ENCODE data around the gene NIPAL4. TPM values are rescaled to one million over a fixed set of nuclear protein-coding genes. Genes with fewer than 3 reads are reported as not detected.
A peak's percentile ranks its signal among the peaks of the same experiment; 100 is the strongest.

NIPAL4 gene
- polyA plus RNA-seq, 1 experiment: 4.4 TPM

- peak; percentile 11 for DNase-seq (ENCODE audit: low read depth)
- ChIA-PET POLR2A (no interaction called here), CTCF (interaction anchor here (0.6 to 2.1 kb wide), 28 partner anchors 8 to 1731 kb away, joined by 3 to 18 read pairs (median 4); no protein-coding TSS in a partner anchor)
- TF ChIP-seq, protein P1, sequence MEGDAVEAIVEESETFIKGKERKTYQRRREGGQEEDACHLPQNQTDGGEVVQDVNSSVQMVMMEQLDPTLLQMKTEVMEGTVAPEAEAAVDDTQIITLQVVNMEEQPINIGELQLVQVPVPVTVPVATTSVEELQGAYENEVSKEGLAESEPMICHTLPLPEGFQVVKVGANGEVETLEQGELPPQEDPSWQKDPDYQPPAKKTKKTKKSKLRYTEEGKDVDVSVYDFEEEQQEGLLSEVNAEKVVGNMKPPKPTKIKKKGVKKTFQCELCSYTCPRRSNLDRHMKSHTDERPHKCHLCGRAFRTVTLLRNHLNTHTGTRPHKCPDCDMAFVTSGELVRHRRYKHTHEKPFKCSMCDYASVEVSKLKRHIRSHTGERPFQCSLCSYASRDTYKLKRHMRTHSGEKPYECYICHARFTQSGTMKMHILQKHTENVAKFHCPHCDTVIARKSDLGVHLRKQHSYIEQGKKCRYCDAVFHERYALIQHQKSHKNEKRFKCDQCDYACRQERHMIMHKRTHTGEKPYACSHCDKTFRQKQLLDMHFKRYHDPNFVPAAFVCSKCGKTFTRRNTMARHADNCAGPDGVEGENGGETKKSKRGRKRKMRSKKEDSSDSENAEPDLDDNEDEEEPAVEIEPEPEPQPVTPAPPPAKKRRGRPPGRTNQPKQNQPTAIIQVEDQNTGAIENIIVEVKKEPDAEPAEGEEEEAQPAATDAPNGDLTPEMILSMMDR (IDR thresholded peaks at IDR 0.05; ENCODE audit: insufficient read depth, low read depth, low read length): peak; percentile 85
- H3K27me3 ChIP-seq (ENCODE audit: control insufficient read depth, insufficient read depth, low read length): no peaks in the 10 kb centered on the region
- peaks cover 18% of the 10 kb centered on the region for H3K36me3 ChIP-seq (ENCODE audit: control insufficient read depth, insufficient read depth, low read length)
- no peak overlapping the region for H3K4me3 ChIP-seq (ENCODE audit: low read depth, low read length)
Measured at GRCh38 chr5:157476702-157477408, 16.8 kb downstream of the NIPAL4 start.

- CTCF ChIA-PET: interaction anchor here (0.7 to 2.1 kb wide), 12 partner anchors 11 to 265 kb away, joined by 3 to 13 read pairs (median 4); no protein-coding TSS in a partner anchor
- Histone ChIP-seq H3K36me3 (ENCODE audit: control insufficient read depth, insufficient read depth, low read length) (peaks cover 18% of the 10 kb centered on the region), H3K27me3 (ENCODE audit: control insufficient read depth, insufficient read depth, low read length) (no peaks in the 10 kb centered on the region), H3K4me3 (ENCODE audit: low read depth, low read length) (no peak overlapping the region)
- TF ChIP-seq, protein P1 (IDR thresholded peaks at IDR 0.05; ENCODE audit: insufficient read depth, low read depth, low read length): no peak
- POLR2A ChIA-PET: interaction anchor here (0.6 kb wide), 1 partner anchor 228 kb away, joined by 3 read pairs; no protein-coding TSS in a partner anchor
- DNase-seq (ENCODE audit: low read depth): no peak
Measured at GRCh38 chr5:157477814-157478494, 17.9 kb downstream of the NIPAL4 start.

- CTCF ChIA-PET: interaction anchor here (0.7 to 3.2 kb wide), 3 partner anchors 111 to 240 kb away, joined by 3 to 12 read pairs (median 5); no protein-coding TSS in a partner anchor
Measured at GRCh38 chr5:157478726-157479125, 18.7 kb downstream of the NIPAL4 start.

DNA sequence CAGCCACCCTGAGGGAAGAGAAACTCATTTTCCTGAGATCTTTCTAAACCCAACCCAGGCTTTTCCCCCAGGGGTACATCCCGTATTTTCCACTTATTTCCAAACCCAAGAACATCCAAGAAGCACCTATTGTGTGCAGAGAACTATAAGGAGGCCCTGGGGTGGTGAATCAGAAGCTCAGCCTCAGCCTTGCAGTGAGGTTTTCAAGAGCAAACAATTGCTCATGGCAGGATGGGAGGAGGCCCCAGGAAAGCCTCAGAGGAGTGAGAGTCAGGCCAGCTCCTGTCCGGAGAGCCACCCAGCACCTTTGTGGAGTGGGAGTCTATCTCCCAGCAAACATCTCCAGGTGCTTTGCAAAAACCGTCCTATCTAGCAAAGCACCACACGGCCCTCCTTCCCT, 19.2 kb downstream of the NIPAL4 start:
- POLR2A ChIA-PET: interaction anchor here (0.5 kb wide), 1 partner anchor 46 kb away, joined by 7 read pairs; no protein-coding TSS in a partner anchor
- no peaks in the 10 kb centered on the region for H3K27me3 ChIP-seq (ENCODE audit: control insufficient read depth, insufficient read depth, low read length)

More at GRCh38 chr5:157478726-157479125, 18.7 kb downstream of the NIPAL4 start:
- no peak overlapping the region for H3K4me3 ChIP-seq (ENCODE audit: low read depth, low read length)
- DNase-seq (ENCODE audit: low read depth): no peak
- peaks cover 18% of the 10 kb centered on the region for H3K36me3 ChIP-seq (ENCODE audit: control insufficient read depth, insufficient read depth, low read length)
- TF ChIP-seq, protein P1 (IDR thresholded peaks at IDR 0.05; ENCODE audit: insufficient read depth, low read depth, low read length): no peak
- POLR2A ChIA-PET: no interaction called here
- H3K27me3 ChIP-seq (ENCODE audit: control insufficient read depth, insufficient read depth, low read length): no peaks in the 10 kb centered on the region

More for the DNA sequence above, 19.2 kb downstream of the NIPAL4 start:
- no peak for DNase-seq (ENCODE audit: low read depth)
- CTCF ChIA-PET: interaction anchor here (0.7 to 3.2 kb wide), 4 partner anchors 112 to 240 kb away, joined by 3 to 12 read pairs (median 4); no protein-coding TSS in a partner anchor
- TF ChIP-seq, protein P1 (IDR thresholded peaks at IDR 0.05; ENCODE audit: insufficient read depth, low read depth, low read length): no peak
- Histone ChIP-seq H3K4me3 (ENCODE audit: low read depth, low read length) (no peak overlapping the region), H3K36me3 (ENCODE audit: control insufficient read depth, insufficient read depth, low read length) (peaks cover 18% of the 10 kb centered on the region)

All from BJ (cell line).